H1 (cell line): ENCODE measurements around the gene FRMD5. TPM values are rescaled to one million over a fixed set of nuclear protein-coding genes. Genes with fewer than 3 reads are reported as not detected.

ENCODE experiments used
- CTCF ChIA-PET: fragments of 300-600 bp; sonication (Branson Sonifier 250); formaldehyde crosslinking; loops from one replicate; lab custom pipeline; 2021; ENCODE audit not compliant: partially characterized antibody; lab: Charles Lee
- POLR2A ChIA-PET: fragments of 300-600 bp; sonication (Branson Sonifier 250); formaldehyde crosslinking; loops from one replicate; lab custom pipeline; 2021; ENCODE audit warnings: inconsistent platforms; ENCODE audit not compliant: partially characterized antibody; lab: Charles Lee
- DNase-seq, 2 experiments: peaks; one replicate each; pipeline versions ENCODE4 v3.0.0 to v3.0.0-alpha.2; 2010 to 2022; ENCODE audit warnings: low spot score in 2 of 2, low read depth in 1 of 2, mixed read lengths in 1 of 2
- FAIRE-seq: peaks from 2 replicates; lab custom pipeline; 2011; peaks lifted over from hg19 to GRCh38; lab: Jason Lieb, UNC
- H2AFZ ChIP-seq: 2 replicates; pipeline ENCODE4 v1.8.1; 2012; ENCODE audit warnings: low read length, inconsistent platforms
- H2AK5ac ChIP-seq: 2 replicates; pipeline ENCODE4 v1.6.1; 2013; ENCODE audit warnings: low read depth, low read length
- H2BK120ac ChIP-seq: replicated peaks from 2 replicates; pipeline ENCODE3; 2013; ENCODE audit warnings: low read depth, low read length, inconsistent platforms
- H2BK12ac ChIP-seq: 2 replicates; pipeline ENCODE4 v1.6.1; 2013; ENCODE audit warnings: low read depth, low read length
- H2BK15ac ChIP-seq: 2 replicates; pipeline ENCODE4 v1.6.1; 2013; ENCODE audit warnings: low read length
- H2BK20ac ChIP-seq: 2 replicates; pipeline ENCODE4 v1.6.1; 2013; ENCODE audit warnings: low read length
- H2BK5ac ChIP-seq: 2 replicates; pipeline ENCODE4 v1.6.1; 2013; ENCODE audit warnings: low read depth, low read length
- H3K14ac ChIP-seq: 2 replicates; pipeline ENCODE4 v1.6.1; 2013; ENCODE audit warnings: inconsistent platforms; ENCODE audit not compliant: insufficient read length
- H3K18ac ChIP-seq: 2 replicates; pipeline ENCODE4 v1.6.1; 2013; ENCODE audit warnings: low read length; ENCODE audit errors: extremely low read depth
- H3K23ac ChIP-seq: 2 replicates; pipeline ENCODE4 v1.6.1; 2013; ENCODE audit warnings: inconsistent platforms; ENCODE audit not compliant: insufficient read length
- H3K23me2 ChIP-seq: 2 replicates; pipeline ENCODE4 v1.6.1; 2013; ENCODE audit warnings: low read depth, low read length
- H3K27ac ChIP-seq: 2 replicates; pipeline ENCODE4 v1.6.1; 2011; ENCODE audit warnings: low read depth, low read length, inconsistent platforms
- H3K27me3 ChIP-seq, 4 experiments: replicated peaks in 1 of 4; 1 replicate in 1 of 4; 2 replicates in 3 of 4; pipeline versions ENCODE4 v1.6.1 to v1.8.1; 2011 to 2013; ENCODE audit warnings: low read length in 3 of 4, mild to moderate bottlenecking in 3 of 4, inconsistent platforms in 2 of 4, mixed read lengths in 2 of 4, moderate library complexity in 1 of 4; ENCODE audit not compliant: control insufficient read depth in 3 of 4, insufficient read depth in 3 of 4; ENCODE audit errors: extremely low read depth in 1 of 4
- H3K36me3 ChIP-seq, 4 experiments: 2 replicates each; pipeline versions ENCODE4 v1.6.1 to v1.8.1; 2011 to 2013; ENCODE audit warnings: mild to moderate bottlenecking in 4 of 4, low read length in 3 of 4, moderate library complexity in 2 of 4, control low read depth in 1 of 4, inconsistent platforms in 1 of 4; ENCODE audit not compliant: insufficient read depth in 4 of 4, control insufficient read depth in 2 of 4
- H3K4ac ChIP-seq: replicated peaks from 2 replicates; pipeline ENCODE3; 2013; ENCODE audit warnings: low read length, low read depth, mixed read lengths, inconsistent platforms; ENCODE audit not compliant: insufficient read length
- H3K4me1 ChIP-seq, 4 experiments: replicated peaks in 1 of 4; 1 replicate in 1 of 4; 2 replicates in 3 of 4; pipeline versions ENCODE4 v1.6.1 to v1.8.1; 2011 to 2013; ENCODE audit warnings: low read length in 3 of 4, inconsistent platforms in 2 of 4, mixed read lengths in 1 of 4; ENCODE audit not compliant: insufficient read depth in 4 of 4, control insufficient read depth in 3 of 4
- H3K4me2 ChIP-seq, 2 experiments: 2 replicates each; pipeline versions ENCODE4 v1.6.1 to v1.8.1; 2011 to 2013; ENCODE audit warnings: low read depth in 2 of 2, low read length in 2 of 2, control low read depth in 1 of 2, inconsistent platforms in 1 of 2, mild to moderate bottlenecking in 1 of 2; ENCODE audit not compliant: insufficient read depth in 1 of 2
- H3K4me3 ChIP-seq, 4 experiments: fragments of 200-600, 300-600 bp in 1 of 4; sonication (generic), shearing (Covaris generic), sonication (Bioruptor Twin) in 1 of 4; 2 replicates each; pipeline versions ENCODE4 v1.5.1 to v1.8.1; 2011 to 2016; ENCODE audit warnings: low read length in 4 of 4, low read depth in 3 of 4, control low read depth in 2 of 4, inconsistent platforms in 2 of 4, mild to moderate bottlenecking in 2 of 4, mixed read lengths in 1 of 4, moderate library complexity in 1 of 4; ENCODE audit not compliant: insufficient read depth in 2 of 4; ENCODE audit errors: extremely low read depth in 1 of 4
- H3K56ac ChIP-seq: replicated peaks from 2 replicates; pipeline ENCODE3; 2013; ENCODE audit warnings: low read depth, mild to moderate bottlenecking, mixed read lengths, low read length, inconsistent platforms; ENCODE audit not compliant: insufficient read length
- H3K79me1 ChIP-seq: 2 replicates; pipeline ENCODE4 v1.6.1; 2013; ENCODE audit warnings: low read depth, low read length, control low read depth
- H3K79me2 ChIP-seq, 2 experiments: 2 replicates each; pipeline versions ENCODE4 v1.6.1 to v1.8.1; 2012 to 2013; ENCODE audit warnings: low read length in 2 of 2, mild to moderate bottlenecking in 2 of 2, inconsistent platforms in 1 of 2; ENCODE audit not compliant: insufficient read depth in 2 of 2, control insufficient read depth in 1 of 2
- H3K9ac ChIP-seq, 4 experiments: replicated peaks in 1 of 4; 1 replicate in 1 of 4; 2 replicates in 3 of 4; pipeline versions ENCODE4 v1.6.1 to v1.8.1; 2011 to 2013; ENCODE audit warnings: low read depth in 3 of 4, low read length in 3 of 4, control low read depth in 2 of 4, mild to moderate bottlenecking in 2 of 4, moderate library complexity in 2 of 4, inconsistent platforms in 1 of 4; ENCODE audit errors: extremely low read depth in 1 of 4
- H3K9me3 ChIP-seq, 2 experiments: 2 replicates each; pipeline versions ENCODE4 v1.6.1 to v1.8.1; 2012 to 2013; ENCODE audit warnings: mild to moderate bottlenecking in 2 of 2, moderate library complexity in 2 of 2, control low read depth in 1 of 2, inconsistent platforms in 1 of 2, low read depth in 1 of 2, low read length in 1 of 2, mixed read lengths in 1 of 2; ENCODE audit not compliant: insufficient read depth in 2 of 2
- H4K20me1 ChIP-seq, 2 experiments: replicated peaks in 1 of 2; 2 replicates each; pipeline versions ENCODE3 to v1.8.1; 2011 to 2013; ENCODE audit warnings: inconsistent platforms in 2 of 2, low read length in 2 of 2, mild to moderate bottlenecking in 1 of 2; ENCODE audit not compliant: insufficient read depth in 2 of 2, control insufficient read depth in 1 of 2
- H4K5ac ChIP-seq: 2 replicates; pipeline ENCODE4 v1.6.1; 2013; ENCODE audit warnings: low read length, low read depth, mixed read lengths, inconsistent platforms; ENCODE audit not compliant: insufficient read length
- H4K8ac ChIP-seq: 2 replicates; pipeline ENCODE4 v1.8.0; 2013; ENCODE audit warnings: mild to moderate bottlenecking, moderate library complexity, low read length, inconsistent platforms; ENCODE audit not compliant: insufficient read depth; ENCODE audit errors: extremely low read depth
- H4K91ac ChIP-seq: replicated peaks from 2 replicates; pipeline ENCODE3; 2013; ENCODE audit warnings: low read length, mixed read lengths, inconsistent platforms; ENCODE audit not compliant: insufficient read length
- RAD21 ChIP-seq, 2 experiments: IDR thresholded peaks in 1 of 2; conservative IDR thresholded peaks in 1 of 2; 2 replicates each; pipeline ENCODE4 v1.6.1; 2011; ENCODE audit warnings: low read depth in 2 of 2, low read length in 2 of 2, improper control_type of control experiment in 1 of 2, inconsistent platforms in 1 of 2, mild to moderate bottlenecking in 1 of 2, moderate library complexity in 1 of 2
- SP1 ChIP-seq: IDR thresholded peaks from 2 replicates; pipeline ENCODE4 v1.6.1; 2011; ENCODE audit warnings: low read depth, low read length
- WGBS, 2 experiments: shearing (Covaris generic) in 1 of 2; methylation state at CpG; one replicate each; pipeline versions ENCODE4 v1.1.6 to v1.1.7; 2013 to 2015; ENCODE audit warnings: low lambda C conversion rate in 2 of 2, mixed read lengths in 2 of 2, inconsistent platforms in 1 of 2, low coverage in 1 of 2, missing lambda C conversion rate in 1 of 2; ENCODE audit not compliant: insufficient replicate concordance in 2 of 2, insufficient coverage in 1 of 2, insufficient read length in 1 of 2; ENCODE audit errors: extremely low coverage in 1 of 2, missing lambda C conversion rate in 1 of 2; 5-methylcytosine and 5-hydroxymethylcytosine counted together
- polyA plus RNA-seq, 7 experiments: library from polyadenylated mRNA; depleted of rRNA in 3 of 7; stranded (reverse) in 5 of 7; unstranded in 2 of 7; fragments of >200 nt in 5 of 7; fragments of 200-250 nt in 2 of 7; gene quantifications; 1 replicate in 5 of 7; 2 replicates in 1 of 7; 4 replicates in 1 of 7; pipeline versions ENCODE4 v1.2.1 to v1.2.3, GENCODE V29; 2011 to 2013; ENCODE audit warnings: missing spikeins in 2 of 7, mixed read lengths in 2 of 7
- total RNA-seq: library from RNA; stranded (reverse); fragmentation: NEBNext Ultra II Directional; extraction: Animal tissue kit (Norgen Biotek cat#: 25700); gene quantifications from 2 replicates; pipeline ENCODE4 v1.2.1, GENCODE V29; 2021
- TF ChIP-seq, protein P1 (sequence below), 3 experiments: IDR thresholded peaks; 1 replicate in 2 of 3; 2 replicates in 1 of 3; pipeline versions ENCODE4 v1.5.1 to v1.6.1; 2011; ENCODE audit warnings: low read length in 3 of 3, mild to moderate bottlenecking in 3 of 3, inconsistent platforms in 2 of 3, low read depth in 1 of 3, moderate library complexity in 1 of 3; ENCODE audit not compliant: insufficient read depth in 1 of 3; ENCODE audit errors: control extremely low read depth in 1 of 3

The FRMD5 gene
- total and polyA plus RNA-seq, 2 of the 8 experiments (the other 6 are each of a cell fraction or from before 2014, with no cell fraction given) = 10.1 to 12.6 TPM

DNA sequence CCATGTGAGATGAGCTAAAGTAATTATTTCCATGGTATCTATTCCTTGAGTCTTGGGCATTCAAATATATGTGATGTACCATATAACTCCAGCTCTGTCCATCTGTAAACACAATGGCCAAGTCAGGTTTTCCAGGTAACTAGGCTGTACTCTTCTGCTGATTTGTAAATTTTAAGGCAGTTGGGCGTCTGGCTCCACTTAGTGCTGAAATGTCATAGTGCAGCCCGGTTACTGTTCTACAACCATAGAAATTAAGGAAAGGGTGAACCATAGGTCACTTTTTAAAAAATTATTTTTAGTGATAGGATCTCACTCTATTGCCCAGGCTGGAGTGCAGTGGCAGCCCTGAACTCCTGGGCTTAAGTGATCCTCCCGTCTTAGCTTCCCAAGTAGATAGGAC lies 48.8 kb upstream of the FRMD5 start:
- 81% methylated on average over 3 of the region's 3 CpGs; no CpG with 5 or more reads in 1 of the 2 experiments for WGBS, 2 experiments

More for the DNA sequence above, 48.8 kb upstream of the FRMD5 start:
- H4K8ac ChIP-seq = no peak overlapping the region
- TF ChIP-seq RAD21 (IDR thresholded peaks at IDR 0.05 in 1 of 2, conservative IDR thresholded peaks at IDR 0.05 in 1 of 2; ENCODE audit: low read depth in 2 of 2, low read length in 2 of 2) (peak; percentile 48 to 62), SP1 (no peak)
- TF ChIP-seq, protein P1, sequence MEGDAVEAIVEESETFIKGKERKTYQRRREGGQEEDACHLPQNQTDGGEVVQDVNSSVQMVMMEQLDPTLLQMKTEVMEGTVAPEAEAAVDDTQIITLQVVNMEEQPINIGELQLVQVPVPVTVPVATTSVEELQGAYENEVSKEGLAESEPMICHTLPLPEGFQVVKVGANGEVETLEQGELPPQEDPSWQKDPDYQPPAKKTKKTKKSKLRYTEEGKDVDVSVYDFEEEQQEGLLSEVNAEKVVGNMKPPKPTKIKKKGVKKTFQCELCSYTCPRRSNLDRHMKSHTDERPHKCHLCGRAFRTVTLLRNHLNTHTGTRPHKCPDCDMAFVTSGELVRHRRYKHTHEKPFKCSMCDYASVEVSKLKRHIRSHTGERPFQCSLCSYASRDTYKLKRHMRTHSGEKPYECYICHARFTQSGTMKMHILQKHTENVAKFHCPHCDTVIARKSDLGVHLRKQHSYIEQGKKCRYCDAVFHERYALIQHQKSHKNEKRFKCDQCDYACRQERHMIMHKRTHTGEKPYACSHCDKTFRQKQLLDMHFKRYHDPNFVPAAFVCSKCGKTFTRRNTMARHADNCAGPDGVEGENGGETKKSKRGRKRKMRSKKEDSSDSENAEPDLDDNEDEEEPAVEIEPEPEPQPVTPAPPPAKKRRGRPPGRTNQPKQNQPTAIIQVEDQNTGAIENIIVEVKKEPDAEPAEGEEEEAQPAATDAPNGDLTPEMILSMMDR (IDR thresholded peaks at IDR 0.05; ENCODE audit: control extremely low read depth in 1 of 3, insufficient read depth in 1 of 3, low read depth in 1 of 3, low read length in 3 of 3) = peak in 2 of 3 experiments; percentile 28 to 39; a peak in 3 of 4 replicates
- H2BK5ac ChIP-seq = no peak overlapping the region
- H2BK15ac ChIP-seq = no peak overlapping the region
- H3K4me3 ChIP-seq = no peak overlapping the region
- no peak overlapping the region for H2AFZ ChIP-seq
- H2AK5ac ChIP-seq = no peak overlapping the region
- peak; percentile 19 for FAIRE-seq
- H3K9ac ChIP-seq = no peak overlapping the region
- H3K56ac ChIP-seq = no peak overlapping the region
- H3K4ac ChIP-seq = no peak overlapping the region
- H3K18ac ChIP-seq = no peak overlapping the region
- no peak overlapping the region for H3K27ac ChIP-seq
- ChIA-PET POLR2A (no interaction called here), CTCF (interaction anchor here (1.0 to 1.8 kb wide), 5 partner anchors 12 to 76 kb away, joined by 3 to 4 read pairs (median 4); no protein-coding TSS in a partner anchor)
- H3K36me3 ChIP-seq = no peaks in the 10 kb centered on the region
- no peaks in the 10 kb centered on the region for H3K27me3 ChIP-seq
- no peak for DNase-seq
- no peak overlapping the region for H2BK120ac ChIP-seq
- H4K91ac ChIP-seq = no peak overlapping the region
- no peaks in the 10 kb centered on the region for H4K20me1 ChIP-seq
- H3K79me1 ChIP-seq = no peaks in the 10 kb centered on the region
- H3K4me1 ChIP-seq = no peaks in the 10 kb centered on the region
- no peaks in the 10 kb centered on the region for H3K9me3 ChIP-seq
- H3K4me2 ChIP-seq = no peak overlapping the region
- no peak overlapping the region for H3K23ac ChIP-seq
- H2BK20ac ChIP-seq = no peak overlapping the region
- H3K14ac ChIP-seq = no peak overlapping the region
- H2BK12ac ChIP-seq = no peak overlapping the region
- no peak overlapping the region for H4K5ac ChIP-seq
- no peaks in the 10 kb centered on the region for H3K23me2 ChIP-seq
- H3K79me2 ChIP-seq = no peaks in the 10 kb centered on the region
